H1 (cell line): Measurements from ENCODE around the gene CYBA.

Experiments used
- CBX5 ChIP-seq: fragments of 300-800, 300-1000 bp; sonication (generic); IDR thresholded peaks from 2 replicates; pipeline ENCODE4 v1.7.1; 2016; ENCODE audit warnings: antibody characterized with exemption, low read length, low read depth
- CTCF ChIP-seq, 3 experiments: IDR thresholded peaks; 1 replicate in 2 of 3; 2 replicates in 1 of 3; pipeline versions ENCODE4 v1.5.1 to v1.6.1; 2011; ENCODE audit warnings: low read length in 3 of 3, mild to moderate bottlenecking in 3 of 3, inconsistent platforms in 2 of 3, low read depth in 1 of 3, moderate library complexity in 1 of 3; ENCODE audit not compliant: insufficient read depth in 1 of 3; ENCODE audit errors: control extremely low read depth in 1 of 3
- EZH2 ChIP-seq: fragments of 200-600 bp; sonication (generic); IDR thresholded peaks from 2 replicates; pipeline ENCODE4 v1.7.1; 2012; ENCODE audit warnings: low read depth, mild to moderate bottlenecking, moderate library complexity, low read length, inconsistent platforms; ENCODE audit not compliant: severe bottlenecking
- HDAC6 ChIP-seq: IDR thresholded peaks from one replicate; pipeline ENCODE4 v1.7.1; 2012; ENCODE audit warnings: low read depth, mild to moderate bottlenecking, inconsistent platforms, low read length, moderate library complexity
- MAFK ChIP-seq: IDR thresholded peaks from 2 replicates; pipeline ENCODE4 v1.6.1; 2012; ENCODE audit warnings: low read depth, mild to moderate bottlenecking, improper control_type of control experiment, low read length
- POLR2A ChIP-seq, 2 experiments: IDR thresholded peaks; 1 replicate in 1 of 2; 2 replicates in 1 of 2; pipeline ENCODE4 v1.6.1; 2011; ENCODE audit warnings: low read depth in 2 of 2, low read length in 2 of 2, mild to moderate bottlenecking in 2 of 2; ENCODE audit errors: control extremely low read depth in 1 of 2
- POLR2AphosphoS5 ChIP-seq: IDR thresholded peaks from 2 replicates; pipeline ENCODE4 v1.6.1; 2011; ENCODE audit warnings: low read depth, low read length
- POU5F1 ChIP-seq: IDR thresholded peaks from 2 replicates; pipeline ENCODE4 v1.6.1; 2011; ENCODE audit warnings: low read depth, mild to moderate bottlenecking, low read length, moderate library complexity
- SP4 ChIP-seq: IDR thresholded peaks from 2 replicates; pipeline ENCODE4 v1.6.1; 2012; ENCODE audit warnings: low read length, inconsistent platforms
- USF2 ChIP-seq: IDR thresholded peaks from 2 replicates; pipeline ENCODE4 v1.6.1; 2011; ENCODE audit warnings: low read length, improper control_type of control experiment

- TF ChIP-seq CTCF (IDR thresholded peaks at IDR 0.05; ENCODE audit: control extremely low read depth in 1 of 3, insufficient read depth in 1 of 3, low read depth in 1 of 3, low read length in 3 of 3) (no peak), EZH2 (no peak), POLR2A (IDR thresholded peaks at IDR 0.05; ENCODE audit: control extremely low read depth in 1 of 2, low read depth in 2 of 2, low read length in 2 of 2) (no peak), CBX5 (no peak), MAFK (no peak), POU5F1 (no peak), POLR2AphosphoS5 (no peak), USF2 (no peak), SP4 (no peak), HDAC6 (no peak)
These were observed 43.6 kb upstream of the CYBA start for GRCh38 chr16:88694221-88695087.
